ENCODE data around the gene KIF21A. TPM values are rescaled to one million over a fixed set of nuclear protein-coding genes. Genes with fewer than 3 reads are reported as not detected.

Gene KIF21A
- polyA plus RNA-seq, 1 donor from 2014 or later: 1.8 TPM

DNA sequence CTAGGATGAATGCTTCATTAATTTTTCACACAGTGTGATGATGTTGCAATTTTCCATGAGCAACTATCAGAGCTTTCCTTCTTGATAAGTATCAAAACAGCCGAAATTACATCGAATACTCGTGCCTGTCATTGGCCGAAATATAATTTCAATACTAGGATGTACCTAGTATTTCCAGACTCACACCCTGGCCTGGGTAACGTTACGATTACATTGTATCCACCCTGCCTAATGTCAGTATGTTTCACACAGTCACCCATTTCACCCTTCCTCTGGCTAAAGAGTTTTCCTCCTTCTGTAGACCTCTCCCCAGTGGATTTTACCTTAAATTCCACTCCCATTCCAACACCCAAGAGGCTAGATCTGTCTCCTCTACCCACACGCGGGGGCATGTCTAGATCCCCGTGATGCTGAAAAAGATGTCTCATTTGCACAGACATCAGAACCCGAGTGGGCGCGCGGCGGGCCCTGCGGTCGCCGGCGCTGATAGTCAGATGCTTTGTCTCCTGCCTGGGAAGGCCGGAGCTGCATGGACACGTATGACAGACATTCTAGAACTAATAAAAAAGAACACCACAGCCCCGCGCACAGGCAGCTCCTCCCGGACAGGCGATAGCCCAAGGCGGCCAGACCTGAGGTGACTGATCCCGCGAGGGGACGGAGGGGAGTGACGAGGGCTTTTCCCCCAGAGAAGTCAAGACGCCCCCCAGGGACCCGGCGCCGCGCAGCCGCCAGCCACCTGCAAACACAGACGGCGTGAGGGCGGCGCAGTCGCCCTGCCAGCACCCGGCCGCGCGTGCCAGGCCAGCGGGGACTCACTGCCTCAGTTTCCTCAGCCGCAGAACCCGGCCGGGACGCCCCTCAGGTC, 723 bp downstream of the KIF21A start:
- peak overlapping the region; percentile 66 to 88 (median 69) for H3K27ac Mint-ChIP-seq
- H3K4me3 Mint-ChIP-seq: peak overlapping the region; percentile 83 to 97 (median 91)
- peaks cover 9% of the 10 kb centered on the region for H3K27me3 Mint-ChIP-seq
- H3K36me3 Mint-ChIP-seq: no peaks in the 10 kb centered on the region
- H3K9me3 Mint-ChIP-seq: no peaks in the 10 kb centered on the region
- peaks cover 7 to 11% (median 10%) of the 10 kb centered on the region in 3 donors for H3K4me1 Mint-ChIP-seq

DNA sequence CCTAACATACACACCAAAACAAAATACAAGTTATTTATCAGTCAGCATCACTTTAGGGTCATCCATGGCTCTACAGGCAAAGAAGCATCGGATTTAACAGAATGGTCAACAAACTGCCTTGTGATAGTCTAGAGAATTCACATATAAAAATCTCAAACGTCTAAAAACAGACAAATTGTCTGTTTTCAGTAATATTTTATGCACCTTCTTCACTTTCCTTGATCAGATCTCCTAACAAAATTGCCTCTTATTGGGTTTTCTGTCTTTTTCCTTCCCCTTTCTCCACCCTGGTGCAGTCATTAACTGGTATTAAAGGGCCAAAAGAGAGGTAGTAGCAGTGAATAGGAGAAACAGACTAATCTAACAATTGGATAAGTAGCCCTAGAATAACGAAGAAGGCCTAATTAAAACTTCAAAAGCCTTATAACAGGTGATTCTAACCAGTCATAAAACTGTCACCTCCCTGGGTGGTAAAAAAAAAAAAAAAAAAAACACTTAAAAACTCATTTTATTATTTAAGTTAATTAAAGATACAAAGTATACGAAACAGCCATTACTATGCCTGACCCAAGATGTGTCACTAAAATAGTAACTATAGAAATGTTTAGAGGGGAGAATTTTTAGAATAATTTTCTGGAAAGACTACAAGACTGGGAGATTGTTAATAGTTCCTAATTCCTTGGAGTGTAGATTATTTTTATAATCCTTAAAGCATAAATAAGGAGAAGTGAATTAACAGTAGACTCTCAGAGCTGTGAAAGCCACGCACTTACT, 1.5 kb downstream of the KIF21A start:
- Mint-ChIP-seq H3K36me3 (no peaks in the 10 kb centered on the region), H3K9me3 (no peaks in the 10 kb centered on the region), H3K4me3 (peak overlapping the region; percentile 83 to 97 (median 91)), H3K4me1 (peaks cover 7 to 11% (median 10%) of the 10 kb centered on the region in 3 donors), H3K27me3 (peaks cover 9% of the 10 kb centered on the region), H3K27ac (no peak overlapping the region)

DNA sequence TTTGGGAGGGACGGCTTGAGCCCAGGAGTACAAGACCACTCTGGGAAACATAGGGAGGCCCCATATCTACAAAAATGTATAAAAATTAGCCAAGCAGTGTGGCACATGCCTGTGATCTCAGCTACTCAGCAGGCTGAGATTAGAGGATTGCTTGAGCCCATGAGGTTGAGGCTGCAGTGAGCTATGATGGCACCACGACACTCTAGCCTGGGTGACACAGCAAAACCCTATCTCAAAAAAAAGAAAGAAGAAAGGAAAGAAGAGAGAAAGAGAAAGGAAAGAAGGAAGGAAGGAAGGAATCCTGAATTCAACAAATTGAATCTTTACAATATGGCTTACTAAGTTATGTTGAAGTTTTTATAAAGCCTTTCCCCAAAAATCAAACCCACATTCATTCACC, 2.1 kb downstream of the KIF21A start:
- peak overlapping the region in 1 of 4 donors; percentile 88 for H3K4me3 Mint-ChIP-seq
- H3K9me3 Mint-ChIP-seq: no peaks in the 10 kb centered on the region
- H3K27ac Mint-ChIP-seq: no peak overlapping the region
- peaks cover 9% of the 10 kb centered on the region for H3K27me3 Mint-ChIP-seq
- H3K4me1 Mint-ChIP-seq: peaks cover 7 to 11% (median 10%) of the 10 kb centered on the region in 3 donors
- H3K36me3 Mint-ChIP-seq: no peaks in the 10 kb centered on the region

DNA sequence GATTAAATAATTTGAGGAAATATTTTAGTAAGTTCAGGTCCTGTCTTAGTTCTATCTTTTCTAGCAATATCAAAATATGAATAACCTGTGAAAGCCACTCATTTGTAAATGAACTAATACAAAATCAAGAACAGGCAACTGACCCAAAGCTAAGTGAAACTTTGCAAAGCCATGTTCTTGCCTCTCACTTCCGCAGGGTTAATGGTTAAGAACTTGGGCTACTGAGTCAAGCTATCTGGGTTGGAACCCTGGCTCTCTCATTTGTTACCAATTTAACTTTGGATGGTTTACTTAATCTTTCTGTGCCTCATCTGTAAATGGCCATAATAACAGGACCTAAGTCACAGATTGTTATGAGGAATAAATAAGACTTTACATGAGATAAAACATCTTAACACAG, 2.8 kb downstream of the KIF21A start:
- Mint-ChIP-seq H3K4me3 (no peak overlapping the region), H3K9me3 (no peaks in the 10 kb centered on the region), H3K4me1 (peaks cover 7 to 11% (median 10%) of the 10 kb centered on the region in 3 donors), H3K36me3 (no peaks in the 10 kb centered on the region), H3K27ac (no peak overlapping the region), H3K27me3 (peaks cover 9% of the 10 kb centered on the region)

GRCh38 chr12:39435531-39435930, 7.4 kb downstream of the KIF21A start:
- H3K4me1 Mint-ChIP-seq: no peaks in the 10 kb centered on the region
- H3K27me3 Mint-ChIP-seq: peaks cover 3% of the 10 kb centered on the region
- no peak overlapping the region for H3K4me3 Mint-ChIP-seq
- no peaks in the 10 kb centered on the region for H3K9me3 Mint-ChIP-seq
- H3K36me3 Mint-ChIP-seq: no peaks in the 10 kb centered on the region
- H3K27ac Mint-ChIP-seq: no peak overlapping the region

GRCh38 chr12:39431797-39432196, 11.1 kb downstream of the KIF21A start:
- Mint-ChIP-seq H3K9me3 (no peaks in the 10 kb centered on the region), H3K36me3 (no peaks in the 10 kb centered on the region), H3K4me1 (peaks cover 0 to 2% (median 0%) of the 10 kb centered on the region in 3 donors), H3K27me3 (no peaks in the 10 kb centered on the region), H3K27ac (no peak overlapping the region), H3K4me3 (no peak overlapping the region)

DNA sequence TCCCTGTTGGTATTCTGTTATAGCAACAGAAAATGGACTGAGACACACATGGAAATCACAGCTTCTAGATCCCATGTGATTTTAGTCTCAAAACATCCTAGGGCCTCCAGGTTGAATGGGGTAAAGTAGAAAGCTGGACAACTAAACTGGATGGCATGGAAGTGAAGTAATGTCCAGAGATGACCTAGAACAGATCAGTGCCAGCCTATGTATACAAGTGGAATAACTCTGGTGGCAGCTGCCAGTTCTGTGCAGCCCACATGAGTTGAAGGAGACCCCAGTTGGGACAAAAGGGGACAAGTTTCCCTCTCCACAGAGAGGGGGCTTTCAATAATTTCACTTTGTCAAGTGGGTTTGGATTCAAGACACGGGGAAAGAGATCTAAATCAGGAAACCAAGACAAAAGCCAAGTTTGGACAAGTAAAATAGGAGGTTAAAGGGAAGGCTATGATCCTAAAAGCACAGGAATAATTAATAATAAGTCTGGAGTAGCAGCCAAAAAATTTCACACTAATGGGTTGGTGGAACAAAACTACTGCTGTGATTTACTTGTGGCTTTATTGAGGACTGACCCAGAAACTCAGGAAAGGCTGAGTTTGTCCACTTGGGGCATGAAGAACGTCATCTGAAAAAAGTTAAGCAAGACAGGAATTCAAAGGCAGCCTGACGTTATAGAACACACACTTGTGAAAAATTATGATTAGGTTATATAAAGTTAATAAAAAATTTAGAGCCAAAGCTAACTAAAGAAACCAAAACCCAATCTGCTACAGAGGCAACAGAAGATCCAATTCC, 11.7 kb downstream of the KIF21A start:
- H3K4me1 Mint-ChIP-seq: peaks cover 0 to 2% (median 0%) of the 10 kb centered on the region in 3 donors
- H3K4me3 Mint-ChIP-seq: no peak overlapping the region
- H3K36me3 Mint-ChIP-seq: no peaks in the 10 kb centered on the region
- H3K27ac Mint-ChIP-seq: no peak overlapping the region
- no peaks in the 10 kb centered on the region for H3K27me3 Mint-ChIP-seq
- no peaks in the 10 kb centered on the region for H3K9me3 Mint-ChIP-seq

DNA sequence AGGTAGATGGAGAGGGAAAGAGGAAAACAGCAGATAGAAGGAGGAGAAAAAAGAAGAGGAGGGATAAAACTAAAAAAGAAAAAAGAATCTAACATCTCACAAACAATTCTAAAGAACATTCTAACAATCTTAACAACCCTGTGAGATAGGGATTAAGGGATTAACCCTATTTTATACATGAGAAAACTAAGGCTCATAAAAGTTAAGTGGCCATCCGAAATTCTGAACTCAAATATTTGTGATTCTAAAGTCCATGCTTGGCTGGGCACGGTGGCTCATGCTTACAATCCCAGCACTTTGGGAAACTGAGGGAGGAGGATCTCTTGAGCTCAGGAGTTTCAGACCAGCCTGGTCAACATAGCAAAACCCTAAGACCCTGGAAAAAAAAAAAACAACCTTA, 13.1 kb downstream of the KIF21A start:
- Mint-ChIP-seq H3K27ac (no peak overlapping the region), H3K4me3 (no peak overlapping the region), H3K27me3 (no peaks in the 10 kb centered on the region), H3K4me1 (peaks cover 0 to 2% (median 0%) of the 10 kb centered on the region in 3 donors), H3K9me3 (no peaks in the 10 kb centered on the region), H3K36me3 (no peaks in the 10 kb centered on the region)

GRCh38 chr12:39427360-39427808, 15.5 kb downstream of the KIF21A start:
- Mint-ChIP-seq H3K4me3 (no peak overlapping the region), H3K27me3 (no peaks in the 10 kb centered on the region), H3K36me3 (no peaks in the 10 kb centered on the region), H3K27ac (no peak overlapping the region), H3K9me3 (no peaks in the 10 kb centered on the region), H3K4me1 (peaks cover 0 to 2% (median 0%) of the 10 kb centered on the region in 3 donors)

- no peaks in the 10 kb centered on the region for H3K27me3 Mint-ChIP-seq
- no peaks in the 10 kb centered on the region for H3K36me3 Mint-ChIP-seq
- no peaks in the 10 kb centered on the region for H3K9me3 Mint-ChIP-seq
- no peak overlapping the region for H3K27ac Mint-ChIP-seq
- peaks cover 0 to 2% (median 0%) of the 10 kb centered on the region in 3 donors for H3K4me1 Mint-ChIP-seq
- no peak overlapping the region for H3K4me3 Mint-ChIP-seq
These were observed 16.2 kb downstream of the KIF21A start for GRCh38 chr12:39426636-39427240.

DNA sequence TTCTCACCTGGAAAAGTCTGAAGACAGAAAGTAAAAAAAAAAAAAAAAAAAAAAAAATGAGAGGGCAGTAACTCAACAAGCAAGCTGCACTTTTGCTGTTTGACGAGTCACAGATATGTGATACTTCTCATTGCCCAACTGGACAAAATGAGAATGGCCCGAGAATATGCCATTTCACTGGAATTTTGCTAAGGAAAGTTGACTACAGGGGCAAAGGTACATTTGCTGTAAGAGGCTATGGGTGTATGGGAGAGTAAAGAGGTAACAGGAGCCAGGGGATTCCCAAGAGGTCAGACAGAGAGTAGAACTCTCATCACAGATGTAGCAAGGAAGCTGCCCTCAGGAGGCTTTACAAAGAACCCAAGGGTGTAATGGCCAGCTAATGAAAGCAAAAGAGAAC, 22.9 kb downstream of the KIF21A start:
- Mint-ChIP-seq H3K27ac (no peak overlapping the region), H3K36me3 (no peaks in the 10 kb centered on the region), H3K4me3 (no peak overlapping the region), H3K27me3 (no peaks in the 10 kb centered on the region), H3K9me3 (peaks cover 0 to 4% (median 0%) of the 10 kb centered on the region in 3 donors), H3K4me1 (no peaks in the 10 kb centered on the region)

GRCh38 chr12:39419471-39419870, 23.4 kb downstream of the KIF21A start:
- Mint-ChIP-seq H3K4me1 (no peaks in the 10 kb centered on the region), H3K27ac (no peak overlapping the region), H3K4me3 (no peak overlapping the region), H3K36me3 (no peaks in the 10 kb centered on the region), H3K27me3 (no peaks in the 10 kb centered on the region), H3K9me3 (peaks cover 0 to 4% (median 0%) of the 10 kb centered on the region in 3 donors)

- Mint-ChIP-seq H3K9me3 (peaks cover 0 to 4% (median 0%) of the 10 kb centered on the region in 3 donors), H3K27ac (no peak overlapping the region), H3K4me3 (no peak overlapping the region), H3K27me3 (no peaks in the 10 kb centered on the region), H3K36me3 (no peaks in the 10 kb centered on the region), H3K4me1 (no peaks in the 10 kb centered on the region)
These were observed 25.0 kb downstream of the KIF21A start for GRCh38 chr12:39417916-39418315.
